Endodermal cell (in vitro differentiated cells): ENCODE results near the gene ZNF710. TPM values are rescaled to one million over a fixed set of nuclear protein-coding genes. Genes with fewer than 3 reads are reported as not detected.
A peak's percentile ranks its signal among the peaks of the same experiment; 100 is the strongest.

Experiments used
- DNase-seq: peaks from one replicate; pipeline ENCODE4 v3.0.0-alpha.2; 2017
- H3K27ac ChIP-seq: 2 replicates; pipeline ENCODE4 v1.5.1; 2013; ENCODE audit warnings: mild to moderate bottlenecking, low read depth, low read length, moderate library complexity
- H3K27me3 ChIP-seq: 2 replicates; pipeline ENCODE4 v1.6.1; 2013; ENCODE audit warnings: mild to moderate bottlenecking, low read length, moderate library complexity; ENCODE audit not compliant: insufficient read depth, control insufficient read depth, poor library complexity, severe bottlenecking
- H3K36me3 ChIP-seq: 2 replicates; pipeline ENCODE4 v1.7.0; 2013; ENCODE audit warnings: mild to moderate bottlenecking, low read length, moderate library complexity; ENCODE audit not compliant: control insufficient read depth, insufficient read depth
- H3K4me1 ChIP-seq: one replicate; pipeline ENCODE4 v1.7.0; 2013; ENCODE audit warnings: low read length; ENCODE audit not compliant: control insufficient read depth, insufficient read depth
- H3K4me3 ChIP-seq: 2 replicates; pipeline ENCODE4 v1.5.1; 2013; ENCODE audit warnings: mild to moderate bottlenecking, low read length, moderate library complexity
- H3K9ac ChIP-seq: 2 replicates; pipeline ENCODE4 v1.6.1; 2013; ENCODE audit warnings: mild to moderate bottlenecking, low read length, moderate library complexity; ENCODE audit not compliant: poor library complexity, severe bottlenecking; ENCODE audit errors: extremely low read depth
- H3K9me3 ChIP-seq: 2 replicates; pipeline ENCODE4 v1.6.1; 2013; ENCODE audit warnings: mild to moderate bottlenecking, low read length, moderate library complexity; ENCODE audit not compliant: control insufficient read depth
- H3K27ac Mint-ChIP-seq: 2 replicates; pipeline ENCODE4 v1.8.0; 2020; ENCODE audit warnings: mixed read lengths
- H3K27me3 Mint-ChIP-seq: 2 replicates; pipeline ENCODE4 v1.8.0; 2021; ENCODE audit warnings: mild to moderate bottlenecking, mixed read lengths; ENCODE audit not compliant: insufficient read depth
- H3K36me3 Mint-ChIP-seq: 2 replicates; pipeline ENCODE4 v1.8.0; 2020; ENCODE audit warnings: low read depth, mixed read lengths
- H3K4me1 Mint-ChIP-seq: 2 replicates; pipeline ENCODE4 v1.8.0; 2020; ENCODE audit warnings: mixed read lengths
- H3K4me3 Mint-ChIP-seq: 2 replicates; pipeline ENCODE4 v1.8.0; 2020; ENCODE audit warnings: mild to moderate bottlenecking, moderate library complexity, mixed read lengths
- H3K9me3 Mint-ChIP-seq: 2 replicates; pipeline ENCODE4 v1.8.0; 2020; ENCODE audit warnings: mild to moderate bottlenecking, mixed read lengths
- CTCF ChIP-seq: fragments of 200-600 bp; sonication (generic); conservative IDR thresholded peaks from 2 replicates; pipeline ENCODE4 v1.5.0; 2021; ENCODE audit warnings: antibody characterized with exemption, mild to moderate bottlenecking
- WGBS, 2 experiments: methylation state at CpG; one replicate each; pipeline versions ENCODE4 v1.1.5 to v1.1.7; 2013; ENCODE audit warnings: missing lambda C conversion rate in 2 of 2, mixed read lengths in 1 of 2; ENCODE audit not compliant: insufficient coverage in 1 of 2, insufficient read length in 1 of 2; 5-methylcytosine and 5-hydroxymethylcytosine counted together
- total RNA-seq, 2 donors: library from RNA; stranded (reverse); fragmentation: NEBNext Ultra II Directional in 1 of 2; extraction: Animal tissue kit (Norgen Biotek cat#: 25700) in 1 of 2; gene quantifications; 2 replicates in 1 of 2; 3 replicates in 1 of 2; pipeline ENCODE4 v1.2.1, GENCODE V29; 2021

The ZNF710 gene
- total RNA-seq, 2 donors from 2014 or later = 31.8 to 39.1 TPM

- Mint-ChIP-seq H3K4me3 (no peak overlapping the region), H3K27me3 (no peaks in the 10 kb centered on the region)
- 93 to 100% methylated on average over 7 to 10 of the region's 10 CpGs for WGBS, 2 experiments
These were observed 19.9 kb downstream of the ZNF710 start for GRCh38 chr15:90020936-90021507.

GRCh38 chr15:90022345-90022744 lies 21.2 kb downstream of the ZNF710 start:
- 90 to 100% methylated on average over 4 to 6 of the region's 6 CpGs for WGBS, 2 experiments
- Mint-ChIP-seq H3K4me1 (peaks cover 15% of the 10 kb centered on the region), H3K27me3 (no peaks in the 10 kb centered on the region), H3K9me3 (no peaks in the 10 kb centered on the region), H3K36me3 (peaks cover 5% of the 10 kb centered on the region), H3K27ac (peak overlapping the region; percentile 64), H3K4me3 (no peak overlapping the region)
- Histone ChIP-seq H3K9me3 (no peaks in the 10 kb centered on the region), H3K36me3 (no peaks in the 10 kb centered on the region), H3K4me3 (no peak overlapping the region), H3K4me1 (peaks cover 7% of the 10 kb centered on the region), H3K27ac (no peak overlapping the region), H3K27me3 (no peaks in the 10 kb centered on the region), H3K9ac (no peak overlapping the region)
- no peak for TF ChIP-seq CTCF
- peak; percentile 35 for DNase-seq

More at GRCh38 chr15:90020936-90021507, 19.9 kb downstream of the ZNF710 start:
- no peak for TF ChIP-seq CTCF
- peak; percentile 42 for DNase-seq
- no peak overlapping the region for H3K27ac ChIP-seq
- H3K9me3 Mint-ChIP-seq = no peaks in the 10 kb centered on the region
- H3K4me1 ChIP-seq = peaks cover 13% of the 10 kb centered on the region
- H3K4me1 Mint-ChIP-seq = peaks cover 18% of the 10 kb centered on the region
- H3K9me3 ChIP-seq = no peaks in the 10 kb centered on the region
- H3K9ac ChIP-seq = no peak overlapping the region
- H3K36me3 ChIP-seq = no peaks in the 10 kb centered on the region
- peaks cover 5% of the 10 kb centered on the region for H3K36me3 Mint-ChIP-seq
- no peak overlapping the region for H3K4me3 ChIP-seq
- H3K27ac Mint-ChIP-seq = no peak overlapping the region
- no peaks in the 10 kb centered on the region for H3K27me3 ChIP-seq

- H3K4me3 ChIP-seq = no peak overlapping the region
- H3K27me3 ChIP-seq = no peaks in the 10 kb centered on the region
- H3K36me3 ChIP-seq = peaks cover under 1% of the 10 kb centered on the region
- H3K9ac ChIP-seq = no peak overlapping the region
- Mint-ChIP-seq H3K4me3 (no peak overlapping the region), H3K9me3 (no peaks in the 10 kb centered on the region), H3K36me3 (peaks cover 5% of the 10 kb centered on the region), H3K27ac (no peak overlapping the region), H3K4me1 (peaks cover 15% of the 10 kb centered on the region), H3K27me3 (no peaks in the 10 kb centered on the region)
- TF ChIP-seq CTCF = no peak
- H3K9me3 ChIP-seq = no peaks in the 10 kb centered on the region
- DNase-seq = peak; percentile 24
- peaks cover 7% of the 10 kb centered on the region for H3K4me1 ChIP-seq
- WGBS, 2 experiments = 75 to 92% methylated on average over 2 to 5 of the region's 6 CpGs
- no peak overlapping the region for H3K27ac ChIP-seq
These were observed 22.0 kb downstream of the ZNF710 start for GRCh38 chr15:90022905-90023700.
